Umbilical cord (tissue), 2 donors: ENCODE data around the gene SCAF11. TPM values are rescaled to one million over a fixed set of nuclear protein-coding genes. Genes with fewer than 3 reads are reported as not detected.

Experiments
- DNase-seq: peaks from one replicate; pipeline ENCODE4 v3.0.0-alpha.2; 2015; ENCODE audit warnings: low spot score
- total RNA-seq: library from RNA; depleted of rRNA; stranded (reverse); fragments of >200 nt; gene quantifications from one replicate; pipeline ENCODE4 v1.2.3, GENCODE V29; 2014; ENCODE audit warnings: low replicate concordance; ENCODE audit not compliant: insufficient read depth

Gene SCAF11
- total RNA-seq, 1 donor from 2014 or later = 156 TPM

DNA sequence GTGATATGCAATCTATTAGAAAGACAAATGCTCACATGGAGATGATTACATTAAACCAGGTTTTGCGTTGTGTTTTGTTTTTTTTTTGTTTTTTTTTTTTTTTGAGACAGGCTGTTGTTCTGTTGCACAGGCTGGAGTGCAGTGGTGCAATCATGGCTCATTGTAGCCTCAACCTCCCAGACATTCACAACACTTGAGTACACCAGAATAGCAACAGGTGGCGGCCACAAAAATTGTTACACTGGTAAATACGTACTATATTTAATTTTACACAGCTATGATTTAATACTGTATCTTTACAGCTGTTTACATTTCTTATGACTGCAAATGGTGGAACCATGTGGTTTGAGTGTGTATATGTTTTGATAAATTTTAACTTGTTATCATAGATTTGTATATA, 60.0 kb downstream of the SCAF11 start:
- no peak for DNase-seq

DNA sequence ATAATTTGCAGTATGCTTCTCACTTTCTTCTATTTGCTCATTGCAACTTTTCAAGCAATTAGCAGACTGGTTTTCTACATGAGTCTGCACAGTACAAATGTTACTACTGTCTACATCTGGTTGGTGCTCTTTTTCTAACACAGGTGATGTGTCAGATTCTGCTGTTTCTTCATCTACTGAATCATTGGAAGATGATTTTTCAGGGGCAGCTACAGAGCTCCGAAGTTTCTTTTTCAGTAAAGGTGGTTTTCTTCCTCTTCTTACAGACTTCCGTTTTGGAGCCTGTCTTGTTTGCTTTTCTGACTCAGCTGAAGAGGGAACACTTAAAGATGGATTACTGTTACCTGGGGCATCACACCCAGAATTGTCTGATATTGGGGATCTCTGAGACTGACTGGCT, 62.1 kb downstream of the SCAF11 start:
- DNase-seq = no peak

DNA sequence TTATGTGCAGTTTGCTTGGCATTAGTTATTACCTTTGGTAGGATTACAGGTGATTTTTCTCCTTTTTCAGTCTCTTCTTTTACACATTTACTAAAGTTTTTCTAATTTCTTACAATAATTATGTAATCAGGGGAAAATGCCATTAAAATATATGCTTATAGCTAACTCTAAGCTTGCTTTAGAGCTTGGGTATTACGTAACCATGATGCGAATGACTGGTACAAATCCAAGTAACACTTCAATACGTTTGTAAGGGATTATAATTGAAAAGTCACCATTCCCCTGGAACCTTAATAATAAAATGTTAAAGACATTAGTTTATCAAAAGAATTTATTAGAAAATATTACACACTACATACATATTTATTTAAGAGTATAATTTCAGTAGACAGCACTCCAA, 71.6 kb downstream of the SCAF11 start:
- no peak for DNase-seq

DNA sequence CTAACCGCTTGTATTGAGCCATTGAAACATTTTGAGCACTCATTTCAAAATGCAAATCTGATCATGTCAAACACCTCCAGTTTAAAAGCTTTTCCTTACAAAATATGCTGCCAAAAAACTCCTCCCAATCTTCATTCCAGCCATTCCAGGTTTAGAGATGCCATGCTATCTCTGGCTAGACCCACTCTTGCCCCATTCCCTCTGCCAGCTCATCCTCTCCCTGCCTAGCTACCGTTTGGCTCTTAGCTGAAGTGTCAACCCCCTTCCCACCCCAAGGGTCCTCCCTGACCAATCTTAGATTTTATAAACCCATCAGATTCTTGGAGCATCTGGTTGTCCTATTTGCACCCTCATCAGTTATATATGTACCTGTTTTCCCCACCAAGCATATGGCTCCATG, 75.0 kb downstream of the SCAF11 start:
- DNase-seq = no peak

DNA sequence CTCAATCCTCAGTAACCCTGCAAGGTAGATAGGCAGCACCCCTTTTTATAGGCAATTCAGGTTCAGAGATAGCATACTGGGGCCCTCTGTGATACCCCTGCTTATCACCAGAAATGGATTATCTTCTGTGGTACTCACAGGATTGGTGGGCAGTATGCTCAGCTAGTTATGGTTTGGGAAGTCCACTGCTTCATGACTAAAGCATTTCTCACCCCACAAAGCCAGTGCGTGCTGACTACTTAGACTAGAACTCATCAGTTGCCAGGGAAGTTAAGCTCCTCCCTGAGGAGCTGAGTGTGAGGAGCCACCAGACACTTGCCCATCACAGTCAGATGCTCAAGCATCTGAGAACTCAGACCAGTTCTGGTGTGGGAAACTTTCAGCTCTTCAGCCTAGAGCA, 76.3 kb downstream of the SCAF11 start:
- peak; percentile 14 for DNase-seq

DNA sequence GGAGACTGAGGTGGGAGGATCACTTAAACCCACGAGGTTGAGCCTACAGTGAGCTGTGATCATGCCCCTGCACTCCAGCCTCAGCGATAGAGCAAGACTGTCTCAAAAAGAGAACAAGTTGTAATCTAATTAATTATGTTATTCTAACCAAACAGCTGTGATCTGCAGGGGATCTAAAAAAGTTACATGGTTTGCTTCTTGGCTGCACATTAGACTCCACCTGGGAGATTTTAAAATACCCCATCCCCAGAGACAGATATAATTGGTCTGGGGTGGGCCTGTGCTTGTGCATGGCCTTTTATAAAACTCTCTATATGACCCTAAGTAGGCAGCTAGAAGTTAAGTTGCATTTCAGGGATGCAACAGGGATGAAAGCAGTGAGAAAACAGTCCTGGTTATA, 76.7 kb downstream of the SCAF11 start:
- DNase-seq = no peak

DNA sequence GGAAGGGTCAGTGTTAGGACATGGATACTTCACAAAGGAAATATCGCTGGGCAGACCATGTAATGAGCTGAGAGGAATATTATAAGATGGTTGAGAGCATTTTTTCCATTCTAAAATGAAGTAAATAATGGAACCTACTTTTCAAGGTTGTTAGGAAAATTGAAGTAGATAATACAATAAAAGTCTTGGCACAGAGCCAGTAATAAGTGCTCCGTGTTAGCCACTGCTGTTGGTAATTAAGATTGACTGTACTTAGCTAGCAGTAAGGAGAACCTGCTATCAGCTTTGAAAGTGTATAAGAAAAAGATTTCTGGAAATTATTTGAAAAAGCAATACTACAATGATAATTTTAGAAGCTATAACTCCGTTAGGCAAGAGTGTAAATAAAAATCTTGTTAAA, 77.6 kb downstream of the SCAF11 start:
- no peak for DNase-seq

DNA sequence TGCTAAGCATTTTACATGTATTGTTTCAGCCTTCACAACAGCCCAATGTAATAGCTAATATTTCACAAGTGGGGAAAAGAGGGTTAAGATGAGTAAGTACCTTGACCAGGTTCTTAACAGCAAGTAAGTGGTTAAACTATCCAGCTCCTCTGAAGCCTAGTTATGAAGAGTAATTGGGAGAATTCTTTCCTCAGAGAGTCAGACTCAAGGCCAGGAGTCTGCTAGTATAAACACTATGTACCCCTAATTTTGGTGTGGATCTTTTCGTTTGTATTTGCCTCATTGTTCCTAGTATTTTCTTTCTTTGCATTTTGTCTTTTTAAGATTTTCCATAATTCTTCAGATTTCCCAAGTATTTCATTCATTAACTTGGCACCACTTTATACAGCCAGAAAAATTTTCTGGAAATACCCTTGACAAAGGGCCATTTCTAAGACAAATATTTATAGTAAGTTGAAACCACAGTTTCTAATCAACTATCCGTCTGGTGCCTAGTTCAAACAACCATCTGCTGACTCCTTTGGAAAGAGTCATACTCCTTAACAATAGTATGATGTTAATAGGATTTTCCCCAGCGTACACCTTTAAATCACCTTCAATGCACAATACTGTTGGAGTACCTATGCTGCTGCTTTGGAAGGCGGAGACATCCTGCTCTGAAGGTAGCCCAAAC, 81.2 kb downstream of the SCAF11 start:
- no peak for DNase-seq

DNA sequence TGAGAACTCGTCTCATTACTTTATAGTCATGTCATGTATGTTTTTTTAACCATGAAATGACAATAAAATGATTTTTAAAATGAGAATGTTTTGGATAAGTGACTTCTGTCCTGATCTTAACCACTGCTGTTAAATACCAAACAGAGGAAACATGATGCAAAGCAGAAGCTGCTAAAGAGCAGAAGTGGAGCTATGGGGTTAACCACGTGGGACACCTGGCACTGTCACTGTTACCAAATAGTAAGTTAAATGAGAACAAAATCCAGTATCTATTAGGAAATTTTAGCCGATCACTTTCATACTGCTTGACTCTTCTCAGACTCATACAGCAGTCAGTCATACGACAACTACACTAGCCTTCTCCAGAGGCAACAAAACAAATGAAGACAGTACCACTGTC, 82.4 kb downstream of the SCAF11 start:
- no peak for DNase-seq

DNA sequence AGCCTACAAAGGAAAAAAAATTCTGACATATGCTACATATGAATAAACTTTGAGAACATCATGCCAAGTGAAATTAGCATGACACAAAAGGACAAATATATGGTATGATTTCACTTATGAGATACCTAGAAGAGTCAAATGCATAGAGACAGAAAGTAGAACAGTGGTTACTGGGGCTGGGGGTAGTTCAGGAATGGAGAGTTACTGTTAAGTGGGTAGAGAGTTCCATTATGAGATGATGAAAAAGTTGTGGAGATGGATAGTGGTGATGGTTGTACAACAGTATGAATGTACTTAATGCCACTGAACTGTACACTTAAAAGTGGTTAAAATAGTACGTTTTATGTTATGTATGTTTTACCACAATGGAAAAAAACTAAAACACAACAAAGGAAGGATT, 92.3 kb downstream of the SCAF11 start:
- no peak for DNase-seq

DNA sequence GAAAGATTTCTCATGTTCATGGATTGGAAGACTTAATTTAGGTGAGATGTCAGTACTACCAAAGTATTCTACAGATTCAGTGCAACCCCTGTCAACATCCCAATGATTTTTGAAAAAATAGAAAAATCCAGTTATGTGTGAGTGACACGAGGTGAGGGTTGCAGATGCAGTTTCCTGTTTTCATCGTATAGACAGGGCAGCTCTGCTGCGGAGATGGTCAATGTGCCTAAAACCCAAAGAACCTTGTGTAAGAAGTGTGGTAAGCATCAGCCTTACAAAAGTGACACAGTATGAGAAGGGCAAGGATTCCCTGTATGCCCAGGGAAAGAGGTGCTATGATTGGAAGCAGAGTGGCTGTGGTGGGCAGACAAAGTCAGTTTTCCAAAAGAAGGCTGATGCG, 94.4 kb downstream of the SCAF11 start:
- no peak for DNase-seq

DNA sequence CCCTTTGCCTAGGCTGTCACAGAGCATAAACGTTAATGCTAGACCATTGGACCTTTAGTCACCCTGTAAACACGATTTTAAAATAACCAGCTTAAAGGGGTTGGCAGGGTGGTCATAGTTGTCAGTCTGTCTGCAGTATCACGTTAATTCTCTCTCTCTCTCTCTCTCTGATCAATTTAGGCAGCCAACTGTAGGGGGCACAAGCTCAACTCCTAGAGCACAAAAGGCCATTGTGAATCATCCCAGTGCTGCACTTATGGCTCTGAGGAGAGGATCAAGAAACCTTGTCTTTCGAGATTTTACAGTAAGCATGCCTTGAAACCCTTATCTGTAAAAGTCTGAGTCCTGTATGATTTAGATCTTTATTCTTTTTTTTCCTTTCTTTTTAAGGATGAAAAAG, 97.1 kb downstream of the SCAF11 start:
- DNase-seq = no peak

DNA sequence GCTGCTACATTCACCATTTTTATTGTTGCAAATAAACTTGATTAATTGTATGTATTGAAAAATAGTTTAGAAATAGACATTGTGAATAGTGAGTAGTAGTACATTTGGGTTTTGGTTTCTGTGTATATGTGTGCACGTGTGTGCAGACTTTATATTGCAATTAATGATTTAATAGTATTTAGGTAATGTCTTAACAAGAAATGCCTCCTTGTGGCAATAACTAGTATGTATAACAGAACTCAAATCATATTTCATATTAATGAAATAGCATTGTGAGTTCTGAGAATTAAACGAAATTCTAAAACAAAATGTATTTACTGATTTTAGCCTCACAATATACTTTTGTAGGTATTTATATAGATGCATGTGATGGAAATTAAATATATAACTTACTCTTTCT, 100.1 kb downstream of the SCAF11 start:
- DNase-seq = no peak

DNA sequence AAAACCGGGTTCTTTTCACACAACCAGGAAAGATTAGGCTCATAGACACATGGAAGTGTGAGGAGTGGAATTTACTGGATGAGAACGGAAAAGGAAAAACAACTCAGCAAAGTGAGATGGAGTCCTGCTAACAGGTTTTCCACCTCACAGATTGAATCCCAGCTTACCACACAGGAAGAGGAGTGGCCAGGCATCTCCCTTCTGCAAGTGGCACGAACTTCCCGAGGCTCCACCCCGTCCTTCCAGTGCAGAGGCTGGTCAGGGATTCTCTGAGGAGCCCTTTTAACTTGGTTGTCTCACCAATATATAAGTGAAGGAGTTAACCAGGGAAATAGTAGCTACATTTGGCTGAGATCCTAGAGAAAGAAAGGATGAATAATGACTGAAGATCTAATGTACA, 102.8 kb downstream of the SCAF11 start:
- DNase-seq = no peak

DNA sequence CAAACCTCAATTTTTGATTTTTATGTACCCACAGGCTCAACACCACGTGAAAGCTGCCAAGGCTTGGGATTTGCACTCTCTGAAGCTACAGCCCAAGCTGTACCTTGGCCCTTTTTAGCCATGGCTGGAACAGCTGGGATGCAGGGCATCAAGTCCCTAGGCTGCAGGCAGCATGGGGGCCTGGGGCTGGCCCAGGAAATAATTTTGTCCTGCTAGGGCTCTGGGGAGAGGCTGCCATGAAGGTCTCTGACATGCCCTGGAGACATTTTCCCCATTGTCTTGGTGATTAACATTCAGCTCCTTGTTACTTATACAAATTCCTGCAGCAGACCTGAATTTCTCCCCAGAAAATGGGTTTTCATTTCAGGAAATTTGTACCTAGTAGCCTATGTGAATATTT, 103.7 kb downstream of the SCAF11 start:
- DNase-seq = no peak

DNA sequence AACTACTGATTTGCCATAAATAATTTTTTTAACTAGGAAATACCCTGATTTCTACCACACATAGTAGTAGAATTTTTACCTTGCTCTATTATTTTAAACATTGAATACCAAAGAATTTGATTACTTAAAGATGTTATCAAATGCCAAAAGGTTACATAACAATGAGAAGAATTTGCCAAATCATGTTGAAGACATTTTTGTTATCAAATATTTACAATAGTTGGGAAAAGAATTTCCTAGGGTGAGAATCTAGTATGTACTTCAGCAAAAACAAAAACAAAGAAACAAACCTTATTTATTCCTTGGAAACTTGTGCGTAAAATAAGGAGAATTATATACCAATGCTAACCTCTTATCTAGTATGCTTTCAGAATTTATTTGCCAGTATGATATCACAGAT, 107.2 kb downstream of the SCAF11 start:
- DNase-seq = no peak

DNA sequence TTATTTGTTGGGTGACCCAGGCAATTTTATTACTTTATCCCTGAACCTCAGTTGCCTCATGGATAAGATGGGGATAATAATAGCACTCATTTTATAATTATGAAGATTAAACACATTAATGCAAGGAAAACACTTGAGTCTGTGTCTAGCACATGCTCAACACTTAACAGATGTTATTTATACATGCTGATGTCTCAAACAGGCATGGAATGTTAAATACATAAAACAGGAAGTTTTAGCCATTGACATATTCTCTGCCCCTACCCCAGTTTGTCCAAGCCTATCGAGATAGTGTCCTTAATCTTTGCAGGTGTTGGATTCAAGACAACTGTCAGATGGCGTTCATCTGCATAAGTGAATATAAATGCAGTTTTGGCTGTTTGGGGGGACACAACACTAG, 109.8 kb downstream of the SCAF11 start:
- no peak for DNase-seq

DNA sequence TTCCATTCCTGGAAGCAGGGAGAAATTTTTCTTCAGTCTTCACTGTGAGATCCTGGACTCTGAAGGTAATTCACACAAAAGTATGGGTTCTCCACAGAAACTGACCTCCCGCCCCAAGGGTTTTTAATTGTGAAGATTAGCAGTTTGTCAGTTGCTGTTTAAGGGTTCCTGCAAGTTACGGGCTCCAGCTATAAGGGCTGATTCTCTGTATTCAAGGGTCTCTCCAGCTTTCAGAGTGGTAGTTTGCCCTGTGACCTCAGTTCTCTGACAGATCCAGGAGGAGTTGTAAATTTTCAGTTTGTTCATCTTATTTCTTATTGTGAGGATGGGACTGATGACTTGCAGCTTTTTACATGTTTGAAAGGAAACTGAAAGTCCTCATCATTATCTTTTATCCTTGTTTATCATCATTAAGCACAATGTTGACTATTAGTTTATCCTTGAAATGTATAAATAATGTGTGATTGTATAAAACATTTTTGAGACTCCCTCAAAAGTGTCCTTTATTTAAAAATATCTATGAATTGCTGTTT, 110.9 kb downstream of the SCAF11 start:
- no peak for DNase-seq

DNA sequence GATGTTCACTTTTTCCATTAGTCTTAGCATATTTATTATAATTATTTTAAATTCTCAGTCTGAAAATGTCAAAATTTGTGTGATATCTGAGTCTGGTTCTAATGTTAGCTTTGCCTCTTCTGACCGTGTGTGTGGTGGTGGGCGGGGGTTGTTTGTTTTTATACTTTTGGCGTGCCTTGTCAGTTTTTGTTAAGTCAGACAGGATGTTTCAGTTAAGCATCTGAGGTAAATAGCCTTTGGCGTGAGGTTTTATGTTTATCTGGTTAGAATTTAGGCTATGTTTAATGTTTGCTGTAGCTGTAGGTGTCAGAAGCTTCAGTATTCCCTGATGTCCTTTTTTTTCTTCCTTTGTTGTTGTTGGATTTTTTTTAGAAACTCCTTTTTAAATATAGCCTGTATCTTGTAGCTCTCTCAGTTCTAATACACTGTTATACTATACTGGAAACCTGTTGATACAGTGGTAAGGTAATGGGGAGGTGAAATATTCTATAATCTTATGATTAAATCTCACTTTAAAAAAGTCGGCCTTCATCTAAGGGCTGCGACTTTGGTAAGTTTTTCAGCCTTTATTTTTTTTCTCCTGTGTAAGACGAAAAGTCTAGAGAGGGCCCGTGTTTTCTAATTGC, 111.6 kb downstream of the SCAF11 start:
- DNase-seq = no peak

DNA sequence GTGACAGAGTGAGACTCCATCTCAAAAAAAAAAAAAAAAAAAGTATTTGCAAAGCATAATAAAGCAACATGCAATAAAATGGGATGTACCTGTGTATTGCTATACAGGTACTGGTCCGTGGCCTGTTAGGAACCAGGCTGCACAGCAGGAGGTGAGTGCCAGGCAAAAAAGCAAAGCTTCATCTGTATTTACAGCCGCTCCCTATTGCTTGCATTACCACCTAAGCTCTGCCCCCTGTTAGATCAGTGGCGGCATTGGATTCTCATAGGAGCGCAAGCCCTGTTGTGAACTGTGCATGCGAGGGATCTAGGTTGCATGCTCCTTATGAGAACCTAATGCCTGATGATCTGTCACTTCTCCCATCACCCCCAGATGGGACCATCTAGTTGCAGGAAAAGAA, 113.3 kb downstream of the SCAF11 start:
- no peak for DNase-seq

DNA sequence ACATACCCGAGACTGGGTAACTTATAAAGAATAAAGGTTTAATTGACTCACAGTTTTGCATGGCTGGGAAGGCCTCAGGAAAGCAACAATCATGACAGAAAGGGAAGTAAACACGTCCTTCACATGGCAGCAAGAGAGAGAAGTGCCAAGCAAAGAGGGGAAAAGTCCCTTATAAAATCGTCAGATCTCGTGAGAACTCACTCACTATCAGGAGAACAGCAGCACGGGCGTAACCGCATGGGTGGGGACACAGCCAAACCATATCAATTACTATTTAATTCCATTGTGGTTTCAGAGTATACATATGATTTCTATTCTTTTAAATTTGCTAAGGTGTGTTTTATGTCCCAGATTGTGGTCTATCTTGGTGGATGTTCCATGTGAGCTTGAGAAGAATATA, 117.9 kb downstream of the SCAF11 start:
- no peak for DNase-seq
